Occipital lobe (tissue), 2 donors: Measurements from ENCODE around the gene APBB2. TPM values are rescaled to one million over a fixed set of nuclear protein-coding genes. Genes with fewer than 3 reads are reported as not detected.
A peak's percentile ranks its signal among the peaks of the same experiment; 100 is the strongest.

Source experiments
- DNase-seq: peaks from one replicate; lab custom pipeline; 2025; lab: John Stamatoyannopoulos, UW
- total RNA-seq: library from RNA; depleted of rRNA; stranded (reverse); fragments of >200 nt; gene quantifications from one replicate; pipeline ENCODE4 v1.2.3, GENCODE V29; 2014

APBB2 gene
- total RNA-seq, 1 donor from 2014 or later = 78.5 TPM

DNA sequence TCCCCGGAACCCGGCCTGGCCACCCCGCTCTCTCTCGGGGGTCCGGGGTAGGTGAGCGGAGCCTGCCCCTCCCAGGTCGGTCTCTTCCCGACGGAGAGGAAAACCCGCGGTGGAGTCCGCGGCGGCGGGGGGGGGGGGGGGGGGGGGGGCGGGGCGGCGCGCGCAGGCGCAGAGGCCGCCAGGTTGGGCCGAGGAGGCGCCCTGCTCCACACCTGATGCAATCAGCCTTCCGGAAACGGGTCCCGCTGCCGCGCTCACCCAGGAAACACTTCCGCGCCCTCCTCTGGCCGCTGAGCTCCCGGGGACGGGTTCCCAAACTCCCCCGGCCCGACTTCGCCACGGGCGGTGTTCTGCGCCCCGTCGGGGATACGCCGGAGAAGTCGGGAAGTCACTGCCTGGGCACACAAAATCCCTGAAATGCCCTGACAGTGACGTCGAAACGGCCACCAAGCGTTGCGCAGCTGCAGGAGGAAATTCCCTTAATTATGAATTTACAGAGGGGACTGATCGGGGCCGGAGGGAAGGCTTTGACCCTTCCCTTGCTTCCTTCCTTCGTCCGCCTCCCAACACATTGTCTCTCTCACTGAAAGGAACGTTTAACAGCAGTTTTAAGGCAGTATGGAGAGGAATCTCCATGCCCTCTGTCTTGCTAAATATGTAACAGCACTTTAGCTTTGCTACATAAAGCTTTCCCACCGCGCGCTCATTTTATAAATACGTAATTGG, 2.1 kb upstream of the APBB2 start:
- DNase-seq = peak; percentile 57

GRCh38 chr4:41215969-41216293, 1.6 kb upstream of the APBB2 start:
- no peak for DNase-seq

- DNase-seq = no peak
These were observed 813 bp upstream of the APBB2 start for GRCh38 chr4:41215155-41215554.

GRCh38 chr4:41214825-41215146, 444 bp upstream of the APBB2 start:
- DNase-seq = no peak

DNA sequence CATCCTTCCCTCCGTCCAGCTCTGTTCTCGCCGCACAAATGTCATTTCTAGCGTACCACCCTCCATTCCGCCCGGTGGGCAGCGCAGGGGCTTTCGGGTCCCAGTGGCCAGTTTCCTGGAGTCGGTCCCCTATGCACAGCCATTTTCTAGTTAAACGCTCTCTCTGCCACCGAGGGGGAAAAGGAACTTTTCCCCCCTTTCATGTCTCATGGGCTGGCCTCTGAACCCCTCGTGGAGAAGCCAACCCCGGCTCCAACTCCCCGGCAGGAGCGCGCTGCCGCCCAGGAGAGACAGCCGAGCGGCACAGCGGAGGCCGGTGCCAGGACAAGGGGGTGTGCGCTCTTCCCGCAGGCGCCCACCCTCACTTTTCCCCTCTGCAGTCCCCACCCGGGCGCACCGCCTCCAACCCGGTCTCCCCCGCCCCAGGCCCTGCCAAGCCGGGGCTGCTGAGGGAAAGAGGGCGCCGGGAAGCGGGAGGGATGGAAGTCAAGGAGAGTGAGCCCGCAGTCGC, 662 bp downstream of the APBB2 start:
- peak; percentile 32 for DNase-seq

- DNase-seq = no peak
These were observed 1.6 kb downstream of the APBB2 start for GRCh38 chr4:41212616-41213203.

- DNase-seq = no peak
These were observed 2.3 kb downstream of the APBB2 start for GRCh38 chr4:41211951-41212615.

DNA sequence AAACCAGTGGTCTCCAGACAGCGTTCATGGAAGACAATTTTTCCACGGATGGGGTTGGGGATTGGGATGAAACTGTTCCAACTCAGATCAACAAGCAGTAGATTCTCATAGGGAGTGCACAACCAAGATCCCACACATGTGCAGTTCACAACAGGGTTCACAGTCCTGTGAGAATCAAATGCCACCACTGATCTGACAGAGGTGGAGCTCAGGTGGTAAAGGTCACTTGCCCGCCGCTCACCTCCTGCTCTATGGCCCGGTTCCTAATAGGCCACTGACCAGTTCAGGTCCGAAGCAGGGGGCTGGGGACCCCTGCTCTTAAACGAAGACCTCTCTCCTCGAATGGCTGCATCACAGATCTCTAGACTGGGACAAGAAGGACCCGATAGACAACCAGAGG, 4.4 kb downstream of the APBB2 start:
- DNase-seq = no peak

- no peak for DNase-seq
These were observed 5.2 kb downstream of the APBB2 start for GRCh38 chr4:41209187-41209586.

DNA sequence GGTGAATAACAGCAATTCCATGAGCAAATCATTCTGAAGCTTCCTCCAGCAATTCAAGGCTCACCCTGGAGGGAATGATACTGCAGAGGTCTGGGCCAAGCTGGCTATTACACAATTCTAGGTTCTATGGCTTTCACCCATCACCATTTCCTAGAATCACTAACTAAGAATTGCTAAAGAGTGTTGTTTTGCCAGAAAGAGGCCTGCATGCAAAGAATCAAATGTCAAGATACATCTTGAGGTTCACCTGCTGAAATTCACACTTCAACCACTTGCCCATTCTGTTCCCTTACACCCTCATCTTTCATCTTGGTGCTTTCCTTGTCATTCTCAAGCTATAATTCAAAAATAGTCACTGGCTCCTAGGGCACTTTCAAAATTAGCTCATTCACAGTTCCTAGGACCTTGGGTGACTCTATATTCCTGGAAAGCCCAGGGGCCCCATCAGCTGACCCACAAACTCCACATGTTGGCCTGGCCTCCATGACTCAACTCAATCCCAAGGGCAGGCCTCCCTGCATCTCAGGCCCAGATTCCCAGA, 7.0 kb downstream of the APBB2 start:
- DNase-seq = no peak

GRCh38 chr4:41205854-41206460, 8.4 kb downstream of the APBB2 start:
- no peak for DNase-seq

DNA sequence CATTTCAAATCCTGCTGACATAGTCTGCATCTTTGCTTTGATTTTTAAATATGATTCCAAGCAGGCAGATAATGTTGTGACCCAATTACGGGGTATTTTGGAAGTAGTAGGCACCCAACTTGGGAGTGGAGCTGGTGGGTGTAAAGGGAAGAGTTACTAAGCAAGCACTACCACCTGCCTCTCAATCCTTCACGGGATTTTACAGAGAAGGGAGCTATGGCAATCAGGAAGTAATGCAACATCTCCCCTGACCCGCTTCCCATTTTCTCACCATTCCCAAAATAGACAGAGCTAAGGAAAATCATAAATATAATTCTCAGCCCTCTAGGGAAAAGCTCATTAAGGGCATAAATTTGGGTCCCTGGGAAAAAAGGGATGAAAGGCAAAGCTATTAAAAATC, 9.2 kb downstream of the APBB2 start:
- DNase-seq = no peak

DNA sequence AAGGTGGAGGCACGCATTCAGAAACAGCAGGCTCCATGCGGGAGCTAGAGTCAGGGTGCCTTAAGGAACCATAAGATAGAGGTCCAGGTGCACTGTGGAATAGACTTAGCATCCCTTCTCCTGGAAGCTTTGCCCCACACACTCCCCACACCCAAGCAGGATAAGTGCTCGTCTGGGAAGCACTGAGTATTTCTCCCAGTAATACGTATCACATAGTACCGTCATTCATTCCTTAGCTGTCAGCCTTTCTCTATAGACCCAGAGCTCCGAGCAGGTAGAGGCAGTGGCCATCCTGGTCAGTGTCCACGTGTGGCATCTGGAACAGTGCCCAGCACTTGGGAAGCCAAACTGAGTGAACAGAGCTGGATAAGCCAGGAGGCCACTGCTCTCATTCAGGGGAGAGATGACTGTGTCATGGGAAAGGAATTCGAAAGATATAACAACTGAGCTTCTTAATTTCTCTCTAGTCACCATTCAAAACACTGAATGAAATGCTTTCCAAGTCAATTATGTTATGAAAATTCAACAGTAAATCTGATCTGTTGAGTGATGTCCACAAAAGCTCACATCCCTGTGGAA, 9.9 kb downstream of the APBB2 start:
- no peak for DNase-seq

DNA sequence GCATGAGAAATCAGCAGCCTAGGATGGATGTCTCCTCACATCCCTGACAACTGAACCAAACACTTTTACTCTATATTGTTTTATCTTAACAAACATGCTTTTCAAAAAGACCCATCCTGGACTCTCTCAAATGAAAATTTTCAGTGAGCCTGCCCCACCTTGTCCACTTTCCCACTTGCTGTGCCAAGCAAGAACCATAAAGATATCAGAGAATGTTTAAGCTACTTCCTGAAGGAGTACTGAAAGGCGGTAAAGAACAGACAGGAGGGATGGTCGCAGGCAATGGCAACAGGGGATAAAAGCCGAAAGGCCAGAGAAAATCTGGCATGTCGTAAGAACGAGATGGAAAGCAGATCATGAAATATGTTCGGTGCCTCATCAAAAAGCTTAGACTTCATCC, 10.5 kb downstream of the APBB2 start:
- no peak for DNase-seq

- no peak for DNase-seq
These were observed 11.3 kb downstream of the APBB2 start for GRCh38 chr4:41202820-41203568.

DNA sequence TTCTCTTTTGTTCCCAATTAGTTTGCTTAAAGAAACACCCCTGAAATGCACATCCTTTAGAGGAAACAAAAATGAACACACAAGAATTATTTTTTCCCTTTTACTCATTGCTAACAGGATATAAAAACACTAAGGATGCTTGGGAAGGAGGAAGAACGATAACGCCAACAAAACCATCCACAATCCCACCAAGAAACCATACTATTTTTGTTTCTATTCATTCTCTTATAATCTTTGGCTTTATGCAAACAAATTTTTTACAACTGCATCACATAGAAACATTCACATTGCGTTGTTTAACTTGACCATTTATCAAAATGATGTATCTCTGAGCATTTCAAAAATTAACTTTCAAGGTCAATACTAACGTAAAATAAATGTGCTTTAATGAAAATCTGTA, 12.0 kb downstream of the APBB2 start:
- DNase-seq = no peak

DNA sequence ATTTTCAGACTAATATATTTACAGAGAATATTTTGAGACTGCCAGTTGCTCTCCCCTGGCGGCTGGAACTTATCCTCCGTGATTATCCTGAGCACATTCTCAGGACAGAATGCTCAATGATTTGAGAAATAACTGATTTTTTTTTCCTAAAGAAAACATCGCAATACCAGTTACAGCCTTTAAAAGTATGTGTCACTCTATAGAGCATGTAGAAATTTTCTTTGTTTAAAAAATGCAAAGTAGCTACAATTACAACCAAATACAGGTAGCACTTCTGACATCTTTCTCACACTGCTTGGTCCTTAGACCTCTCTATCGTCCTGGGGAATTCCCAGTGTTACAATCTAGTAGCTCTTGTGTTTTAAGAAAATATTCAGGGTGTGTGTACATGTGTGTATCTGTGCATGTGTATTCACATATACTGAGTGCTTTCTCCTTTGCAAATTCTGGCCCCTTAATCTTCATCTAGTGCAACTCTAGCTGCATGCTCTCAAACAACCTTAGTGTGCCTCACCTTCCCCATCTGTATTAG, 13.8 kb downstream of the APBB2 start:
- DNase-seq = no peak

DNA sequence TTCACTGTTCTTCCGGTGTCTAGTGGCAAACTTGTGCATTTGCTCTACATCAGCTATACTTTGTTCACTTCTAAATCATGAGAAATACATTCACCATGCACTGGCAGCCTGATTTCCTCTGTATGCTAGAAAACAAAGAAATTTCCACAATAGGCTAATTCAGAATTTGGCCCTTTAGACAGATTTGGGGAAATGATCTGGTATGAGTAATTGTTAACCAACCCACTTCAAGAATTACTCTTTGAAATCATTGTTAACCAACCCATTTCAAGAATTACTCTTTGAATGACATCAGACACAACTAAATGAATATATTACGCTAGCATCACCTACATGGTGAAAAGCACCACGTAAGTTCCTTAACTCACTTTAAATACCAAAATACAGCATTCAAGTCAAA, 14.6 kb downstream of the APBB2 start:
- DNase-seq = no peak

- no peak for DNase-seq
These were observed 16.3 kb downstream of the APBB2 start for GRCh38 chr4:41197996-41198395.

DNA sequence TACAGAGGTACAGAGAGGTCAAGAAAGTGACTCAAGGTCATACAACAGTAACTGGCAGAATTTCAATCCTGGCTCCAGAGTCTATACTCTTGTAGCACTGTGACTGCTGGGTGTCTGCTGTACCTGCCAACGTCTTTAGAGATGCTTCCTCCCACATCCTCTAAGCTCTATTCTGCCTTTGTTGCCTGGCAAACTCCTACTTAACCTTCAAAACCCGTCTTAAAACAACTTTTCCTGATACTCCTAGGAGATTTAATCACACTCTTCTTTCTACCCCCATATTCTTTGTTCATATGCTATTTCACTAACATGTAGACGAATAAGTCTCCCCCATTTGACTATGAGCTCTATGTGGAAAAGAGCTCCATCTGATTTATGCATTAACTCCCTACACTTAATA, 16.8 kb downstream of the APBB2 start:
- DNase-seq = no peak
